Vagina (tissue), 2 donors: ENCODE data around the gene LPP.

ENCODE experiments used
- POLR2A ChIP-seq, 2 donors: fragments of 450-650 bp; IDR thresholded peaks; one replicate each; pipeline ENCODE4 v1.6.1; 2017; ENCODE audit warnings: antibody characterized with exemption in 2 of 2, mild to moderate bottlenecking in 2 of 2, moderate library complexity in 2 of 2
- POLR2AphosphoS5 ChIP-seq, 2 donors: sonication (generic); formaldehyde crosslinking; IDR thresholded peaks; one replicate each; pipeline ENCODE4 v1.9.0; 2017; ENCODE audit warnings: antibody characterized with exemption in 2 of 2, mild to moderate bottlenecking in 2 of 2, low read depth in 1 of 2; ENCODE audit not compliant: insufficient read depth in 1 of 2
- TF ChIP-seq, protein P1 (sequence below), 3 experiments: fragments of 450-650 bp in 2 of 3; fragments of 200-600 bp in 1 of 3; sonication (generic) in 1 of 3; IDR thresholded peaks; one replicate each; pipeline ENCODE4 v1.5.1; 2017 to 2019; ENCODE audit warnings: antibody characterized with exemption in 3 of 3, mild to moderate bottlenecking in 2 of 3, moderate library complexity in 2 of 3

DNA sequence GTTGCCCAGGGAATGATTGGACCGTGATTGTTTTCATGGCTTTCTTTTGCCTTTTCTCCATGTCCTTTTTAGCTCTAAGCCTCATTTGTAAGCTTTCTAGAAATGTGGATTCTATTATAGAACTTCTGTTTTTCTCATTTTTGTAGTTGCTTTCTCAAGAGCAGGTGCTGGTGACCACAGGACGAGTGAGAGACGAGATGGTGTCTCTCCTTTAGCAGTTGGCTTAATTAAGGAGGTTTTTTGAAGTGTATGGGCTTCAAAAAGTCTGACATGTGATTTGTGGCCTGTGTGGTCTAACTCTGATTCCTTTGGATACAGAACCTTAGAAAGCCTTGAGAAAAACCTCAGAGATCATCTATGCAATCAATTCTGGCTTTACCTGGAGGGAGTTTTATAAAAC, 292.8 kb downstream of the LPP start:
- no peak for TF ChIP-seq POLR2AphosphoS5 (IDR thresholded peaks at IDR 0.05; ENCODE audit: insufficient read depth in 1 of 2, low read depth in 1 of 2)
- TF ChIP-seq, protein P1, sequence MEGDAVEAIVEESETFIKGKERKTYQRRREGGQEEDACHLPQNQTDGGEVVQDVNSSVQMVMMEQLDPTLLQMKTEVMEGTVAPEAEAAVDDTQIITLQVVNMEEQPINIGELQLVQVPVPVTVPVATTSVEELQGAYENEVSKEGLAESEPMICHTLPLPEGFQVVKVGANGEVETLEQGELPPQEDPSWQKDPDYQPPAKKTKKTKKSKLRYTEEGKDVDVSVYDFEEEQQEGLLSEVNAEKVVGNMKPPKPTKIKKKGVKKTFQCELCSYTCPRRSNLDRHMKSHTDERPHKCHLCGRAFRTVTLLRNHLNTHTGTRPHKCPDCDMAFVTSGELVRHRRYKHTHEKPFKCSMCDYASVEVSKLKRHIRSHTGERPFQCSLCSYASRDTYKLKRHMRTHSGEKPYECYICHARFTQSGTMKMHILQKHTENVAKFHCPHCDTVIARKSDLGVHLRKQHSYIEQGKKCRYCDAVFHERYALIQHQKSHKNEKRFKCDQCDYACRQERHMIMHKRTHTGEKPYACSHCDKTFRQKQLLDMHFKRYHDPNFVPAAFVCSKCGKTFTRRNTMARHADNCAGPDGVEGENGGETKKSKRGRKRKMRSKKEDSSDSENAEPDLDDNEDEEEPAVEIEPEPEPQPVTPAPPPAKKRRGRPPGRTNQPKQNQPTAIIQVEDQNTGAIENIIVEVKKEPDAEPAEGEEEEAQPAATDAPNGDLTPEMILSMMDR (IDR thresholded peaks at IDR 0.05), result no peak
- no peak for TF ChIP-seq POLR2A (IDR thresholded peaks at IDR 0.05)
